HG03039 (cell line): Measurements from ENCODE around the gene MOCOS.
"Not testable (repeated sequence)": the region's sequence is repeated elsewhere in the genome, so short reads cannot be mapped to it uniquely, and the experiment has no call there.

Source experiments
- ATAC-seq: cut with Tn5 transposase; IDR thresholded peaks from one replicate; pipeline ENCODE4 v1.9.1; 2021; ENCODE audit warnings: mild to moderate bottlenecking, moderate library complexity; ENCODE audit not compliant: unreplicated experiment

The MOCOS gene

DNA sequence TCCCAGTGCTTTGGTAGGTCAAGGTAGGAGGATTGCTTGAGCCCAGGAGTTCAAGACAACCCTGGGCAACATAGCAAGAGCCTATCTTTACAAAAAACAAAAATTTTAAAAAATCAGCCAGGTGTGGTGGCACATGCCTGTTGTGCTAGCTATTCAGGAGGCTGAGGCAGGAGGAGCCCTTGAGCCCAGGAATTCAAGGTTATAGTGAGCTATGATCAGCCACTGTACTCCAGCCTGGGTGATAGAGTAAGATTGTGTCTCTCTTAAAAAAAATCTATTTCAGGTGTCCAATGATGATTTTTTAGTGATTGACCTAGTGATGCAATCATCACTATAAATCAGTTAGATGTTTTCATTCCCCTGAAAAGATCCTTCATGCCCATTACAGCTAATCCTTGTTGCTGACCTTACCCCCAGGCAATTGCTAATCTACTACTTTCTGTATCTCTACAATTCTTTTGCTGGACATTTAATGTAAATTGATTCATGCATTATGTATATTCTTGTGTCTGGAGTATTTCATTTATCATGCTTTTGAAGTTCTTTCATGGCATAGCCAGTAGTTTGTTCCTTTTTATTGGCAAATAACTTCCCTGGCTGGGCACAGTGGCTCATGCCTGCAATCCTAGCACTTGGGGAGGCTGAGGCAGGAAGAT lies 10.3 kb downstream of the MOCOS start:
- no peak for ATAC-seq

DNA sequence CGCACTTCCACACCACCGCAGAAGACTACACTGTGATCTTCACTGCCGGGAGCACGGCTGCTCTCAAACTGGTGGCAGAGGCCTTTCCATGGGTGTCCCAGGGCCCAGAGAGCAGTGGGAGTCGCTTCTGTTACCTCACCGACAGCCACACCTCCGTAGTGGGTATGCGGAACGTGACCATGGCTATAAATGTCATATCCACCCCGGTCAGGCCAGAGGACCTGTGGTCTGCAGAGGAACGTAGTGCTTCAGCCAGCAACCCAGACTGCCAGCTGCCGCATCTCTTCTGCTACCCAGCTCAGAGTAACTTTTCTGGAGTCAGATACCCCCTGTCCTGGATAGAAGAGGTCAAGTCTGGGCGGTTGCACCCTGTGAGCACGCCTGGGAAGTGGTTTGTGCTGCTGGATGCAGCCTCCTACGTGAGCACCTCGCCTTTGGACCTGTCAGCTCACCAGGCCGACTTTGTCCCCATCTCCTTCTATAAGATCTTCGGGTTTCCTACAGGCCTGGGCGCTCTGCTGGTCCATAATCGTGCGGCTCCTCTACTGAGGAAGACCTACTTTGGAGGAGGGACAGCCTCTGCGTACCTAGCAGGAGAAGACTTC lies 12.5 kb downstream of the MOCOS start:
- no peak for ATAC-seq

DNA sequence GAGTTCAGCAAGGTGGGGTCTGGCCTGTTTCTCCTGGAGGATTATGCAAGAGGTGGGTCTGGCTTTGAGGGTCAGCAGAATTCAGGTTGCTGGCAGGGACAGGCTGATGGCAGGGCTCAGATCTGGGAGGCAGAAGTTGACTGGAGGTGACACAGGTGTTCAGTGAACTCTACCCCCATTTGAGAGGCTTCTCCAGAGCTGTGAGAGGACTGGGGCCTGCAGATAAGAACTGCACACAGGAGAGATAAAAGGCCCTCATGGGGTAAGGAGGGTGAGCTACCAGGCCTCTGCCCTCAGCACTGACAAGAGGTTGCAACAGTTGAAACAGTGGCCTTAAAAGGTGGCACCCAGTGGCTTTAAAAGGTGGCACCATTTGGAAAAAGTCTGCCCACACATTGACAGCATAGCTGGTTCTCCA lies 13.1 kb downstream of the MOCOS start:
- ATAC-seq = no peak

DNA sequence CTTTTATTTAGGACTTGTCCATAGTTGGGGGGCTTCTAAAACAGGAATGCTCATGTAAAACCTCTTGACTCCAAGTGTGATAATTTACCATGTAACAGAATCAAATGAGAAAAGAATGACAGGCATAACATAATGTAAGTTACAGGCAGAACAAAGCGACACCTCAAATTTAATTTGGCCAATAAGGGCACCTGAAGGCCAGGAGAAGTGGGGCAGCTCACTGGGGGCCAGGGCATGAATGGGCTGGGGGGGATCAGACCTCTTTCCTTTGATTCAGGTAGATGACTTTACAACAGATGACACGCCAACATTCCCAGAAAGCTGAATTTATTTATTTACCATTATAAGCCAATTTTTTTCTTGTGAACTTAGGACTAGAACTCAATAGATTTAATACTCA lies 14.5 kb downstream of the MOCOS start:
- ATAC-seq = no peak

DNA sequence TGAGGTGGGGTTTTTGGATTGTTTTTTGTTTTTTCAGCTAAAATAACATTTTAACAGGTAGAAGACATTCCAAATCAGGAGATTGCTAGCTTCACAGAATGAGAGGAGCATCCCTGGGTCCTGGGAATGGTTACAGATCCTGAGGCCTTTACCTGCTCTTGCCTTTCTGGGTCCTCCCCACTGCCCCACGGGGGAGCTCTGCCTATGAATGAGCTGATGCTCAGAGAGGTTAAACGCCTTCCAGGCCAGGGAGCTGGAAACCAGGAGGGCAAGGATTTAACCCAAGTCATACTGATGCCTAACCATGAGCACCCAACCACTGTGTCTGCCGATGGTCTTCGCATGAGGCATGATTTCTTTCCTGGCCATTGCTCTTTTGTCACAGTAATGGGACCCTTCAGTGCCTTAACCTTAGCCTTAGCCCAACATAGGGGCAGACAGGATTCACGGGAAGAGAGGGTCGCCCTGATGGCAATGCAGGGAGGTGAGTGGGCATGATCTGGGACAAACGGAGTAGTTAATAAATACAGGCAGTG lies 16.1 kb downstream of the MOCOS start:
- ATAC-seq = no peak

DNA sequence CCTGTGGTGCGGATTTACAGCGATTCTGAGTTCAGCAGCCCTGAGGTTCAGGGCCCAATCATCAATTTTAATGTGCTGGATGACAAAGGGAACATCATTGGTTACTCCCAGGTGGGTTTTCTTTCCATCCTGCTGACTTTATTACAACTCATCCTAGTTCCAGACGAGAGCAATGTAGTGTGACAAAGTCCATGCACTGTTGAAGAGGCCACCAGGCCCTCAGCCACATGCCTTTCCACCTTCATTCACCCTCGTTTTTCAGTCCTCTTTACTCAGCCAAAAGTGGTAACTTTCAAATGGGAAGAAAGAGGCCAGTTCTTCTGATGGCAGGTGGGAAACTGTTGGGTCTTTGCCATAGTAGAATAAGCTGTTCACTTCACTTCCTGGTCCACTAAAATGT lies 17.9 kb downstream of the MOCOS start:
- no peak for ATAC-seq

DNA sequence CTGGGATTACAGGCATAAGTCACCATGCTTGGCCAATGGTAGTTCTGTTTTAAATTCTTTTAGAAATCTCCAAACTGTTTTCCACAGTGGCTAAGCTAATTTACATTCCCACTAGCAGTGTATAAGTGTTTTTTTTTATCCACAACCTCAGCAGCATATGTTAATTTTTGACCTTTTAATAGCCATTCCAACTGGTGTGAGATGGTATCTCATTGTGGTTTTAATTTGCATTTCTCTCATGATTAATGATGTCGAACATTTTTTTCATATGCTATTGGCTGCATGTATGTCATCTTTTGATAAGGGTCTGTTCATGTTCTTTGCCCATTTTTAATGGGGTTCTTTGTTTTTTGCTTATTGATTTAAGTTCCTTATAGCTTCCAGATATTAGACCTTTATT lies 20.0 kb downstream of the MOCOS start:
- ATAC-seq = no peak

DNA sequence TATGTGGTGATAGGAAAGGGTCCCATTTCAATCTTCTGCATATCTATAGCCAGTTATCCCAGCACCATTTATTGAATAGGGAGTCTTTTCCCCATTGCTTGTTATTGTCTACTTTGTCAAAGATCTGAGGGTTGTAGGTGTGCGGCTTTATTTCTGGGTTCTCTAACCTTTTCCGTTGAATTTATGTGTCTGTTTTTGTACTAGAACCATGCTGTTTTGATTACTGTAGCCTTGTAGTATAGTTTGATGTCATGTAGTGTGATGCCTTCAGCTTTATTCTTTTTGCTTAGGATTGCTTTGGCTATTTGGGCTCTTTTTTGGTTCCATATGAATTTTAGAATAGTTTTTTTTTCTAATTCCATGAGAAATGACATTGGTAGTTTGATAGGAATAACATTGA lies 20.7 kb downstream of the MOCOS start:
- not testable (repeated sequence) for ATAC-seq

DNA sequence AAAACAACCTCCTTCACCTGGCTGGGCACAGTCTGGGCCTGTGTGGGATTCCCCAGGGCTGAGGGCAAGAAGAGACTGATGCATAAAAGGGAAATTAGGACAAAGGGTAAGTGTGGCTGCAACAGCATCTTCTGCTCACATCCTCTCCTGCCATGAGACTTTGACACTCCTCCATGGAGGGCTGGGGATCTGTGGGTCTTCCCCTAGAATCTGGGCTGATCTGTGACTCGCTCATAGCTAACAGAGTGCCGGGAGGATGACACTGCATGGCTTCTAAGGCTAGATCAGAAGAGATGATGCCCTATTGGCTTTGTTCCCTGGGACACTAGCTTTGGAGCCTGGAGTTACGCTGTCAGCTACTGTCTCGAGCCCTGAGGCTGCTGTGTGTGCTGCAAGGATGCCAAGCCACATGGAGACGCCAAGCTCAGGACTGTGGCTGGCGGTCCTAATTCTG lies 24.3 kb downstream of the MOCOS start:
- ATAC-seq = no peak

DNA sequence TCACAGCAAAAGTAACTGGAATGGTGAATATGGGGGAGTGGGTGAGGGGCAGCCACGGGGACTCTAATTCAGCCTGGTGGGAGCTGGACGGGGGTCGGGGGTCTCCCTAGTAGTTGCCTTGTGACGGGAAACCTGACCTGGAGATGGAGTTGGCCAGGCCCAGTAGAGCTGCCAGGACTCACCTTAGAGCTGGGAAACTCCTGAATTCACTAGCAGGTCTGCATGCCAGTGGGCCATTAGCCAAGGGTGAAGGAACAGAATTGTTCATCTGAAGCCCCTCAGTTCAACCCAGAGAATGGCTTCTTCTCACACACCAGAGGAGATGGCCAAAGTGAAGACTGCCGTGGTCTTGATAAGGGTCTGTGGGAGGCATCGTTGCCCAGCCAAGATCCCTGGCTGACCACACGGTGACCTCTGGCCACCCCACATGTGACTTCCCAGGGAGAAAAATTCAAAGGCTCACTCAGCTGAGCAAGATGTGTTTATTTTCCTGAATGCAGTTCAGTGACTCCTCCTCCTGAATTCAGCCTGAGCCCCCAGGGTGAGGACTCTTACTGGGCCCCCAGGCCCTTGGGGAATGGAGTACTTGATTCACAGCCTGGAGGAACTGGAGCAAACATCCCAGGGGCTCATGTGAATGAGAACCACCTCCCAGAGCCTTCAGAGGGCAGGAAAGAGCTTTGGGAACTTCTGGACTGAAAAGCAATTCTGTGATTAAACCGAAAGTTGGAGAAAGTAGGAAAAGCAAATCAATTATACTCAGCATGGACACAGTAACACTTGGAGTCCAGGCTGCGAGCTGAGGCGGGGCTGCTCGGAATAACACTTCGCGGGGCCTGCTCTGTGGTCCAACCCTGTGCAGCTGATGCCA lies 25.2 kb downstream of the MOCOS start:
- ATAC-seq = no peak

DNA sequence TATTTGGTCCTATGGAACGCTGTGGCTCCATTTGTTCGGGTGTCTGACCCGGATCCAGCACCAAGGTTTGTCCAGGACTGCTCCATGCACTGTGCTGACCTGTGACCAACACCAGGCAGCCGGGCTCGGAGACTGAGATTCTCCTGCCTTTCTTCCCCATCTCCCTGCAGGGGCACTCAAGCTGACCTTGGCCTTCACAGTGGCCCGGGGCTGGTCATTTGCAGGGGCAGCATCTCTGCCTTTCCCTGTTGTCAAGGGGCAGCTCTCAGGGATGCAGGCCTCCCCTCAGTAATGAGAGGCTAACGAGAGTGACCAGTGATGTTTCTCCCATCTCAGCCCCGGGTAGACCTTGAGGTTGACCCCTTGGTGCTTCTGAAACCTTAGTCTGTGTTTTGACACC lies 27.5 kb downstream of the MOCOS start:
- no peak for ATAC-seq

DNA sequence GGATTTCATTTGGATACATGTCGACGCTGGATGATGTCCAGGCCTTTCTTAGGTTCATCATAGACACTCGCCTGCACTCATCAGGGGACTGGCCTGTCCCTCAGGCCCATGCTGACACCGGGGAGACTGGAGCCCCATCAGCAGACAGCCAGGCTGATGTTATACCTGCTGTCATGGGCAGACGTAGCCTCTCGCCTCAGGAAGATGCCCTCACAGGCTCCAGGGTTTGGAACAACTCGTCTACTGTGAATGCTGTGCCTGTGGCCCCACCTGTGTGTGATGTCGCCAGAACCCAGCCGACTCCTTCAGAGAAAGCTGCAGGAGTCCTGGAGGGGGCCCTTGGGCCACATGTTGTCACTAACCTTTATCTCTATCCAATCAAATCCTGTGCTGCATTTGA lies 28.3 kb downstream of the MOCOS start:
- ATAC-seq = no peak

DNA sequence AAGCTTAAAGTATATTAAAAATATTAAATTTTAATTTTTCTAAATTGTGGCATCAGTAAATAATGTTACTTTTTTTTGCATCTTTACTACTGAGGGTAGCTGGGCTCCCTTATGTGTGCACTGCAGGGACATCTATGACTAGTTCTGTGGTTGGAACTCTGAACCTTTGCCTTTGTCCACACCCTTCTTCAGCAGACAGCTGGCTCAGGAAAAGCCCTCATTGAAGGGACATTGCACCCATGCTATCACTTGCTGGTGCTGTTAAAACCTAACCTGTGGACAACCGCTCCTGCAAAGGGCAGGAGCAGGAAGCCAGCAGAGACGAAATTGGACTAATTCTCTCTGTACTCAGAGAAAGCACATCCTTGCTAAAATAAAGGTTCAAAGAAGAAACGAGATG lies 30.1 kb downstream of the MOCOS start:
- no peak for ATAC-seq

DNA sequence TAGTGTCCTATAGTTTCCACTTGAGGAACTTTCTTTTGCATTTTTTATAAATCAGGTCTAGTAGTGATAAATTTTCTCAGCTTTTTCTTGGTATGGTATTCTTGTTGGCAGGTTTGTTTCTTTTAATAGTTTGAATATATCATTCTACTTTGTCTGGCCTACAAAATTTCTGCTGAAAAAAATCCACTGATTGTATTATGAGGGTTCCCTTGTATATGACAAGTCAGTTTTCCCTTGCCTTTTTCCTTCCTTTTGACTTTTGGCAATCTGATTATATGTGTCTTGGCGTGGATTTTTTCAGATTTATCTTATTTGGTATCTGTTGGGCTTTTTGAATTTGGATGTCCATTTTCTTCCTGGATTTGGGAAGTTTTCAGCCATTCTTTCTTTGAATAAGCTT lies 41.9 kb downstream of the MOCOS start:
- ATAC-seq = no peak

DNA sequence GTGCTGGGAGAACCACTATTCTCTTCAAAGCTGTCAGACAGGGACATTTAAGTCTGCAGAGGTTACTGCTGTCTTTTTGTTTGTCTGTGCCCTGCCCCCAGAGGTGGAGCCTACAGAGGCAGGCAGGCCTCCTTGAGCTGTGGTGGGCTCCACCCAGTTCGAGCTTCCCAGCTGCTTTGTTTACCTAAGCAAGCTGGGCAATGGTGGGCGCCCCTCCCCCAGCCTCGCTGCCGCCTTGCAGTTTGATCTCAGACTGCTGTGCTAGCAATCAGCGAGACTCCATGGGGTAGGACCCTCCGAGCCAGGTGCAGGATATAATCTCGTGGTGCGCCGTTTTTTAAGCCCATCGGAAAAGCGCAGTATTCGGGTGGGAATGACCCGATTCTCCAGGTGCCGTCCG lies 53.2 kb downstream of the MOCOS start:
- ATAC-seq = not testable (repeated sequence)

DNA sequence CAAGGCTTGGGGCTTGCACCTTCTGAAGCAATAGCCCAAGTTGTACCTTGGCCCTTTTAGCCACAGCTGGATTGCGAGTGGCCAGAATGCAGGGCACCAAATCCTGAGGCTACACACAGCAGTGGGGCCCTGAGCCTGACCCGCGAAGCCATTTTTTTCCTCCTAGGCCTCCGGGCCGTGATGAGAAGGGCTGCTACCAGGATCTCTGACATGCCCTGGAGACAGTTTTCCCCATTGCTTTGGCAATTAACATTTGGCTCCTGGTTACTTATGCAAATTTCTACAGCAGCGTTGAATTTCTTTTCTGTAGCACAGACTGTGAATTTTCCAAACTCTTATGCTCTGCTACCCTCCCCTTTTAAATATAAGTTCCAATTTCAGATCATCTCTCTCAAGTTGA lies 54.5 kb downstream of the MOCOS start:
- ATAC-seq = no peak

DNA sequence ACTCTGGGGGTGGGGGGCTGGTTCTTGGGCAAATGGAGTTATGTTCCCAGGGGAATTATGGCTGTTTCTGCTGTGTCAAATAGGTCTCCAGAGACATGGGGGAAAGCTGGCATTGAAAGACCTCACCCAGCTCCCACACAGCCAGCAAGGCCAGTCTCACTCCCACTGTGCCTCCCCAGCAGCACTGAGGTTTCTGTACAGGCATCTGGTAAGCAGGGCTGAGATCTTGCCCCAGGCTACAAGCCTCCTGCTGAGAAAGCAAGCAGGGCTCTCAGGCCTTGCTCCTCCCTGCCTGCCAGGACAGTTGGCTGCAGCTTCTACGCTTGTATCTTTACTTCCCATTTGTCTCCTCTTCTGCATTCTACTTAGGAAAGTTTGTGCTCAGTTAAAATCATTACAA lies 59.7 kb downstream of the MOCOS start:
- ATAC-seq = no peak

DNA sequence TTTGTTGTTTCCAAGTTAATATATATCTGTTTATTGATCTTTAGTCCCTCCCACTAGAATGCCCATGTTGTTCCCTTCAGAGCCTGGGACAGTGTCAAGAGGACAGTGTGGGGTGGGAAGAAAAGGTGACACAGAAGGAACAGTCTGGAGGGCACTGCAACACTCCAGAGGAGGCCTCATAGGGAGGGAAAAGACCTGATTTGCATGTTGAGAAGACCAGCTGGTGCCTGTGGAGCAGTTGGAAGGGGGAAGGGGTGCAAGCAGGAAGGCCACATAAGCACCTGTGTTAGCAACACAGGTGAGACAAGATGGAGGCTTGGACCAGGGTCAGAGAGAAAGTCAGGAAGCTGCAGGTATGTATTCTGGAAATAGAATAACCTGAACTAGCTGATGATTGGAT lies 62.1 kb downstream of the MOCOS start:
- ATAC-seq = no peak

DNA sequence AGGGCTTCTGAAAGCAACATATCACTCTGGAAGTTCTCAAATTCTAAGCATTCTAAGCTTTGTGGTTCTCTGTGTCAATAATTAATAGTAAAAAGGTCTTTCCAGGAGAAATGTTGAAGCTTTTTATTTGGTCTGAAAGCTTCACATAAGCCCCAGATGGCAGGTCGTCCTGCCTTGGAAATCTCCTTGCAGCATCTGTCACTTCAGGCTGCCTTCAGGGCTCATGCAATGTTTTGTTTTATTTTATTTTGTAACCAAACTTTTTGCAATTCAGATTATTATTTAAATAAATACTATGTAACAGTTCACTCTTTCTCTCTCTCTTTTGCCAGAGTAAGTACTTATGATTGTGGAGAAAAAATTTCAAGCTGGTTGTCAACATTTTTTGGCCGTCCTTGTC lies 63.5 kb downstream of the MOCOS start:
- no peak for ATAC-seq

DNA sequence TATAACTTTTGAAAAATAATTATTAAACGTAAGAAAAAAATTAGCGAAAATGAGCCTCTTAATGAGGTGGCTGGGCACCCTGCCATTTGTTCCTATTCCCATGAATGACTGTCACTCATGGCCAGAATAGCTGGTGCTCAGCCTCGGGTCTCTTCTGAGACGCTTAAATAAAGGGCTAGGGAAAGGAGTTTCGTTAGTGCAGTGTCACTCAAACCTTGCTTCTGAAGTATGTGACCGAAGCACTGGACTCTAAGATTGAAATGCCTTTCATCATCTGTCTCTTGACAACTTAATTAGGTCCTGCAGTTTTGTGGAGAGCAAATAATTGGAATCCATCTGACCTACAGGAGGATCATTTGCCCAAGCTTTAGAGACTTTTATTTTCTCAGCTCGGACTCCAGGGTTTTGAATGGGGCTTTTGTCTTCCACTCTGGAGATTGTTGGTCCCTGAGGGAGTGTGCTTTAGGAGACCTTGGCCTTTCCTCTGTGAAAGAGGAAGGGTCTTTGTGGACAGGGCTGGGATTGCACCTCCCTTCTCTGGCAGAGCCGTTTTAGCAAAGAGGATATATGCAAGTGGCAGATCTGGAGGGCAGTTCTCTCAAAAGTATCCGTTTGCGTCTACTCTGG lies 67.9 kb downstream of the MOCOS start:
- no peak for ATAC-seq

DNA sequence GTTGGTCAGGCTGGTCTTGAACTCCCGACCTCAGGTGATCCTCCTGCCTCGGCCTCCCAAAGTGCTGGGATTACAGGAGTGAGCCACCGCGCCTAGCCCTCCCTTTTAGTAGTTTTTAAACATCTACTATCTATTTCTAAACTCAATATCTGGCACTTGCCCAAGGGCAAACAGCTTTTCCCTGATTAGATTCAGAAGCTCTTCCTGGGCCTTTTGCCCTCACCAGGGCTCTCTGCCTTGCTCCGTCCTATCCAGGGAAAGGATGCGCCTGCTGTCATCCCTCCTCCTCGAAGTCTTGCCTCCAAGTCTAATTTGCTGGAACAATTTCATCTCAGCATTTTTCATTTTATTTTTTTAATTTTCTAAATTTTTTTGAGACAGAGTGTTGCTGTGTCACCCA lies 68.8 kb downstream of the MOCOS start:
- ATAC-seq = no peak
